Measurements from ENCODE around the gene LPCAT1.

DNA sequence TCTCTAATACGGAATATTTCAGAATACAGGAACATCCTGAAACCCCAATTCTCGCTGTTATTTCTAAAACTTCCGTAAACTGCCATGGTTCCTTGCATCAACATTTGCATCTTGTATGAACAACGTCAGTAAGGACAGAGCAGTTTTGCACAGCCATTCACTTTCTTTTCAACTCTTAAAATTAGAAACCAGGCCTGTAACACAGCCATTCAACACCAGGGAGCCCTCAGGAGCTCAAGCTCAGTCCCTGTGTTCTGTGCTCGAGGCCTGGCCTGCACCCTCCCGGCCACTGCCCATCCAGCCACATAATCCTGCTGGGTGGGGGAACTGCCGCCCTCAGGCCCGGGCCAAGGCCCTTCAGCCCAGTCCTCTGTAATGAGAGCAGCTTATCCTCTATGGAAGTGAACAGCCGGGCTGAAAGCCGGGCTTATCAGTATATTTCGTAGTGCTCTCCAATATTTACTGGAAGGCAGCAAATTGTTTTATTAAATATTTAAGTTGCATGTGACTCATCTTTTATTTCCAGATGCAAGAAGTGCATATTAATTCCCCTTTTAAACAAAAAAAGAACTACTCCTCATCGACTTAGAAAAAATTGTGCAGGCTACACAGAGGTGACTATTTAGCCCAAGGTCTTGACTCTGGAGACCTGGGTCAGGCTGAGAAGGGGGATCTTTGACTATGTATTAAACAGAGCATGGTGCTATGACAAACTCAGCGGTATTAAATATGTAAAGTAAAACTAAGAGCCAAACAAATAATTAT lies 45.3 kb downstream of the LPCAT1 start:
- TF ChIP-seq, protein P1, sequence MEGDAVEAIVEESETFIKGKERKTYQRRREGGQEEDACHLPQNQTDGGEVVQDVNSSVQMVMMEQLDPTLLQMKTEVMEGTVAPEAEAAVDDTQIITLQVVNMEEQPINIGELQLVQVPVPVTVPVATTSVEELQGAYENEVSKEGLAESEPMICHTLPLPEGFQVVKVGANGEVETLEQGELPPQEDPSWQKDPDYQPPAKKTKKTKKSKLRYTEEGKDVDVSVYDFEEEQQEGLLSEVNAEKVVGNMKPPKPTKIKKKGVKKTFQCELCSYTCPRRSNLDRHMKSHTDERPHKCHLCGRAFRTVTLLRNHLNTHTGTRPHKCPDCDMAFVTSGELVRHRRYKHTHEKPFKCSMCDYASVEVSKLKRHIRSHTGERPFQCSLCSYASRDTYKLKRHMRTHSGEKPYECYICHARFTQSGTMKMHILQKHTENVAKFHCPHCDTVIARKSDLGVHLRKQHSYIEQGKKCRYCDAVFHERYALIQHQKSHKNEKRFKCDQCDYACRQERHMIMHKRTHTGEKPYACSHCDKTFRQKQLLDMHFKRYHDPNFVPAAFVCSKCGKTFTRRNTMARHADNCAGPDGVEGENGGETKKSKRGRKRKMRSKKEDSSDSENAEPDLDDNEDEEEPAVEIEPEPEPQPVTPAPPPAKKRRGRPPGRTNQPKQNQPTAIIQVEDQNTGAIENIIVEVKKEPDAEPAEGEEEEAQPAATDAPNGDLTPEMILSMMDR (IDR thresholded peaks at IDR 0.05), result no peak
- TF ChIP-seq POLR2A (IDR thresholded peaks at IDR 0.05), result no peak

Data from lower leg skin (tissue), 3 donors.